Measurements from ENCODE around the gene MBLAC1. TPM values are rescaled to one million over a fixed set of nuclear protein-coding genes. Genes with fewer than 3 reads are reported as not detected.

MBLAC1 gene
- total and polyA plus RNA-seq, 9 of the 15 experiments (the other 6 are each of a cell fraction or from before 2014, with no cell fraction given): 0.03 to 3.1 (median 0.52) TPM

- no peak for TF ChIP-seq ZNF318 (IDR thresholded peaks at IDR 0.05; ENCODE audit: borderline replicate concordance in 1 of 2, low read depth in 1 of 2)
- peak; percentile 39; the same call in 1 of the 2 replicates for TF ChIP-seq IRF1 (CRISPR knock-in tag; IDR thresholded peaks at IDR 0.05; ENCODE audit: borderline replicate concordance)
- TF ChIP-seq PML (IDR thresholded peaks at IDR 0.05; ENCODE audit: low read length): no peak
- TF ChIP-seq FOXP1 (CRISPR knock-in tag; IDR thresholded peaks at IDR 0.05): peak; percentile 84; the same call in 1 of the 2 replicates
- no peak for TF ChIP-seq HES1 (IDR thresholded peaks at IDR 0.05; ENCODE audit: low read depth)
- no peak for TF ChIP-seq CCAR2 (IDR thresholded peaks at IDR 0.05; ENCODE audit: low read depth, low read length)
- TF ChIP-seq ZBTB9 (CRISPR knock-in tag; IDR thresholded peaks at IDR 0.05): no peak; the same call in 1 of the 2 replicates
- no peak for TF ChIP-seq ZBTB5 (IDR thresholded peaks at IDR 0.05)
- peak; percentile 58 for TF ChIP-seq EGR1 (conservative IDR thresholded peaks at IDR 0.05)
- peak; percentile 90 for TF ChIP-seq KDM2B (CRISPR knock-in tag; IDR thresholded peaks at IDR 0.05)
Measured at GRCh38 chr7:100177045-100178001, 50.6 kb downstream of the MBLAC1 start, which contains the start of the genes GPC2 and STAG3 (continued).
